ENCODE data around the gene CES3.
"Not testable (repeated sequence)": the region's sequence is repeated elsewhere in the genome, so short reads cannot be mapped to it uniquely, and the experiment has no call there.

The CES3 gene

DNA sequence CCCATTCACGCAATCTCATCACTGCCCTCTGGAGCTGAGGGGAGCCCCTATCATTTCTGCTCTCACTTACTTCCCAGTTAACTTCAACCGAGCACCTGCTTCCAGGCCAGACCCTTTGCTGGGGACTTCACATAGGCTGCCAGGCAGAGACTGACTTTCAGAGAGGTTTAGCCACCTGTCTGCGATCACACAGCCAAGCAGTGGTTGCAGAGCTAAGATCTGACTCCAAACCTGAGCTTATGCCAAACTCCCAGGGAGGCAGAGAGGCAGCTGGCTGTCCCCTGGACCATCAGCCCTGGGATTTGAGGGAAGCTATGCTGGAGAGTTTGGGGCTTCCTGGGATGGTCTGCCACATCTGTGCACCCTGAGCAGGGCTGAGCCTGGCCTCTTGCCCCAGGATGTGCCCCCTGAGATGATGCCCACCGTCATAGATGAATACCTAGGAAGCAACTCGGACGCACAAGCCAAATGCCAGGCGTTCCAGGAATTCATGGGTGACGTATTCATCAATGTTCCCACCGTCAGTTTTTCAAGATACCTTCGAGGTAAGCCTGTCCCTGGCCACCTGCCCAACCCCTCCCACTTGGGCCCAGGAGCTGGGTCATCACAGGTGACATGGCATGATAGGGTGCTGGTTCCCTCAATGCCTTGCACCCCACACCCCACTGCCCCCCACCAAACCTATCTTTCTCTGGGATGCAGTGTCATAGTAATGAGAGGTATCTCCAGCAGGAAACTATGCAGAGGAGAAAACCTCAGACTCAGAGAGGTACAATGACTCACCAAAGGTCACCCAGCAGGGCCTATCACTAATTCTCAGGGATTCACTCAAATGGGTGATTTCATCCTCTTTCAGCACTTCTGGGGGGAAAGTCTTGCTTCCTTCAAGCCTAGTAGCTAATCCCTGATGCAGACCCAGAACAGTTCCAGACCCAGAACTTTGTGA lies 10.0 kb downstream of the CES3 start:
- DNase-seq (ENCODE audit: low read depth in 2 of 2): no peak

DNA sequence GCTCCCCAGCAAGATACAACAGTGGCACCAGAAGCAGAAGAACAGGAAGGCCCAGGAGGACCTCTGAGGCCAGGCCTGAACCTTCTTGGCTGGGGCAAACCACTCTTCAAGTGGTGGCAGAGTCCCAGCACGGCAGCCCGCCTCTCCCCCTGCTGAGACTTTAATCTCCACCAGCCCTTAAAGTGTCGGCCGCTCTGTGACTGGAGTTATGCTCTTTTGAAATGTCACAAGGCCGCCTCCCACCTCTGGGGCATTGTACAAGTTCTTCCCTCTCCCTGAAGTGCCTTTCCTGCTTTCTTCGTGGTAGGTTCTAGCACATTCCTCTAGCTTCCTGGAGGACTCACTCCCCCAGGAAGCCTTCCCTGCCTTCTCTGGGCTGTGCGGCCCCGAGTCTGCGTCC lies 11.9 kb downstream of the CES3 start:
- no peak for DNase-seq (ENCODE audit: low read depth in 2 of 2)

DNA sequence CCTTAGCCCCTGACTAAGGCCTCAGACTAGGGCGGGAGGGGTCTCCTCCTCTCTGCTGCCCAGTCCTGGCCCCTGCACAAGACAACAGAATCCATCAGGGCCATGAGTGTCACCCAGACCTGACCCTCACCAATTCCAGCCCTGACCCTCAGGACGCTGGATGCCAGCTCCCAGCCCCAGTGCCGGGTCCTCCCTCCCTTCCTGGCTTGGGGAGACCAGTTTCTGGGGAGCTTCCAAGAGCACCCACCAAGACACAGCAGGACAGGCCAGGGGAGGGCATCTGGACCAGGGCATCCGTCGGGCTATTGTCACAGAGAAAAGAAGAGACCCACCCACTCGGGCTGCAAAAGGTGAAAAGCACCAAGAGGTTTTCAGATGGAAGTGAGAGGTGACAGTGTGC lies 12.7 kb downstream of the CES3 start:
- DNase-seq (ENCODE audit: low read depth in 2 of 2): no peak

DNA sequence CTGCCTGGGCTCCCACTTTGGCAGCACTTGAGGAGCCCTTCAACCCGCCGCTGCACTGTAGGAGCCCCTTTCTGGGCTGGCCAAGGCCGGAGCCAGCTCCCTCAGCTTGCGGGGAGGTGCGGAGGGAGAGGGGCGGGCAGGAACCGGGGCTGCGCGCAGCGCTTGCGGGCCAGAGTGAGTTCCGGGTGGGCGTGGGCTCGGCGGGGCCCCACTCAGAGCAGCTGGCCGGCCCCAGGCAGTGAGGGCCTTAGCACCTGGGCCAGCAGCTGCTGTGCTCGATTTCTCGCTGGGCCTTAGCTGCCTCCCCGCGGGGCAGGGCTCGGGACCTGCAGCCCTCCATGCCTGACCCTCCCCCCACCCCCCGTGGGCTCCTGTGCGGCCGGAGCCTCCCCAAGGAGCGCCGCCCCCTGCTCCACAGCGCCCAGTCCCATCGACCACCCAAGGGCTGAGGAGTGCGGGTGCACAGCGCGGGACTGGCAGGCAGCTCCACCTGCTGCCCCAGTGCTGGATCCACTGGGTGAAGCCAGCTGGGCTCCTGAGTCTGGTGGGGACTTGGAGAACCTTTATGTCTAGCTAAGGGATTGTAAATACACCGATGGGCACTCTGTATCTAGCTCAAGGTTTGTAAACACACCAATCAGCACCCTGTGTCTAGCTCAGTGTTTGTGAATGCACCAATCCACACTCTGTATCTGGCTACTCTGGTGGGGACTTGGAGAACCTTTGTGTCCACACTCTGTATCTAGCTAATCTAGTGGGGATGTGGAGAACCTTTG lies 13.3 kb downstream of the CES3 start:
- DNase-seq (ENCODE audit: low read depth in 2 of 2): not testable (repeated sequence)

DNA sequence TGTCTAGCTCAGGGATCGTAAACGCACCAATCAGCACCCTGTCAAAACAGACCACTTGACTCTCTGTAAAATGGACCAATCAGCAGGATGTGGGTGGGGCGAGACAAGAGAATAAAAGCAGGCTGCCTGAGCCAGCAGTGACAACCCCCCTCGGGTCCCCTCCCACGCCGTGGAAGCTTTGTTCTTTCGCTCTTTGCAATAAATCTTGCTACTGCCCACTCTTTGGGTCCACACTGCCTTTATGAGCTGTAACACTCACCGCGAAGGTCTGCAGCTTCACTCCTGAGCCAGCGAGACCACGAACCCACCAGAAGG lies 13.8 kb downstream of the CES3 start:
- not testable (repeated sequence) for DNase-seq (ENCODE audit: low read depth in 2 of 2)

DNA sequence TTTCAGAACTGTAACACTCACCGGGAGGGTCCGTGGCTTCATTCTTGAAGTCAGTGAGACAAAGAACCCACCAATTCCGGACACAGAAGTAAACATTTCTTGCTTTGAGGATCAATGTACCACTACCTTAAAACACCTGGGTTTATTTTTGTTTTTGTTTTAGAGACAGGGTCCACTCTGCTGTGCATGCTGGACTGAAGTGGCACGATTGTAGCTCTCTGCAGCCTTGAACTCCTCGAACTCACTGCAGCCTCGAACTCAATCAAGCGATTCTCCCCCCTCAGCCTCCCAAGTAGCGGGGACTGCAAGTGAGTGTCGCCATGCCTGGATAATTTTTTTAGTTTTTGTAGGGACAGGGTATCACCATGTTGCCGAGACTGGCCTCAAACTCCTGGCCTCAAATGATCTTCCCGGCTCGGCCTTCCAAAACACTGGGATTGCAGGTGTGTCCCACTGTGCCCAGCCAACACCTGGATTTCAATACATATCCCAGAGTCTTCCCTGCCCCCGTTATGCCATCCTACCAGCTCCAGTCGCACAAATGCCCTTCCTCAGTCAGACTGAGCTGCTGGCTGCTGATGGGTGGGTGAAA lies 14.3 kb downstream of the CES3 start:
- DNase-seq (ENCODE audit: low read depth in 2 of 2): no peak

DNA sequence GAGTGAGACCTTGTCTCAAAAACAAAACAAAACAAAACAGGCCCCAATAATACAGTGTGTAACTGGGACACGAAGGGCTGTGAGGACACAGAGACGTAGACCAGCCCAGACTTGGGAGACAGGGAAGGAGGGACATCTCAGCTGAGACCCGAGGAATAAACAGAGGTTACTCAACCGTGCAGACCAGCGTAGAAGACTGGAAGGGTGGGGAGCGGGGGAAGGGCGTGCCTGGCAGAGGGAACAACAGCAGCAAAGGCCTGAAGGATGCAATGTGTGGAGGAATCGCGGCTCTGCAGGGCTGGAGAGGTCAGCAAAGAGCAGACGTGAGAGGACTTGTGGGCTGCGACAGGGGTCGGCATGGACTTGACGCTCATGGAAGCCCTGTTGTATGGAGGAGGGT lies 15.7 kb downstream of the CES3 start:
- no peak for DNase-seq (ENCODE audit: low read depth in 2 of 2)

DNA sequence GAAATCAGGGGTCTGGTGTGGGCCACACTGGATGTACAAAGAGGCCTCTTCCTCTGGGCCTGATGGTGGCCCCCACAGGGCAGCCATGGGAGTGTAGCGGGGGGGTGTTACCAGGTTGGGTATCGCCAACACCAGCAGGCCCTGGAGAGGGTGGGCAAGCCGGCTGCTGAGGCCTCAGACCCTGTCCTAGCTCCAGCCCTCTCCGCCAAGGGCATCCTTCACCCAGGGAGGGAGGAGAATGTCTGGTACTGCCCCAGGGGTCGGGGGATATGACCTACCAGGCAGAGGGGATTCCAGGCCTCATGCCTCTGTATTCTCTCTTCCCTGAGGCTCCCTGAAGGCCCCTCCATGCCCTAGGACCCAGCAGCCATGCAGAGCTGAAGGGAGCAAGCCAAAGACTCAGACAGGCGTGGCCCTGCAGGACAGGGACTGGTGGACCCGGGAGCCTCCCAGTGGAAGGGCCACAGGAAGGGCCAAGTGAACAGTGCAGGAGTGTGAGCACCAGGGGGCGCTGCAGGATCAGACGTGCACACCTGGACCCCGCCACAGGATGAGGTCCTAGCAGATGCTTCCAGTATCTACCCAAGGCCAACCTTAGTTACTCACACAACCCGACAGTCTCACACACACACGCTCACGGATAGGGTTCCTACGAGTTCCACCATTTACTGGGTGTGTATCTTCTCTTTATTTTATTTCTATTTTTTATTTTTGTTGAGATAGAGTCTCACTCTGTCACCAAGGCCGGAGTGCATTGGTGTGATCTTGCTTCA lies 16.5 kb downstream of the CES3 start:
- DNase-seq (ENCODE audit: low read depth in 2 of 2): peak; percentile 73 to 85

DNA sequence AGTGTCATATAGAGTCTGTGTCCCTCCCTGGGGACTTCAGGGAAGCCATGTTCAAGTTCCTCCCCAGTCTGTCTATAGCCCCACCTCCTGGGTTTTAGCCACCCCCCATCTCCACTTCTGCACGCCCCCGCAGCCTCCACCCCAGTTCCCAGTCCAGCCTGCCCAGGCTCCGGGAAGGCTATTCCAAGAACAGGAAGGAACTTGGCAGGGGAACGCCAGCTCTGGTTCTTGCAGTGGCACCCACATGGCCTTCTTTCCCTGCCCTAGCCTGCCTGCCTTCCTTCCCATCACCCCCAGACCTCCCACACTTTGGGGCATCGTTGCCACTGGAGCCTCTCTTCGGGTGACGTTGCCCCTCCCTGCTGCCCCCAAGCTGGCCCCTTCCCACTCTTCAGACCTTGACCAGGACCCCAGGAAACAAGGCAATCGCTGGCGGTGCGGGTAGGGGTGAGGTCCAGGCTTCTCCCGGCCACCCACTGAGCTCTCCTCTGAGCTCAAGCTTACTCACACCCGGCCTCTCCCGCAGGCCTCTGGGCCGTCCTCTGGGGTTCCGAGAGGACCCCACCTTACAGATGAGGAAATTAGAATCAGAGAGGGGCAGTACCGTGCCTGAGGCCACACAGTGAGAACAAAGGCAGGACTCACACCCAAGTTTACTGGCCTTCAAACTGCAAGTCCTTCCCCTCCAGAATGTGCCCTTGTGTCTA lies 18.1 kb downstream of the CES3 start:
- no peak for DNase-seq (ENCODE audit: low read depth in 2 of 2)

DNA sequence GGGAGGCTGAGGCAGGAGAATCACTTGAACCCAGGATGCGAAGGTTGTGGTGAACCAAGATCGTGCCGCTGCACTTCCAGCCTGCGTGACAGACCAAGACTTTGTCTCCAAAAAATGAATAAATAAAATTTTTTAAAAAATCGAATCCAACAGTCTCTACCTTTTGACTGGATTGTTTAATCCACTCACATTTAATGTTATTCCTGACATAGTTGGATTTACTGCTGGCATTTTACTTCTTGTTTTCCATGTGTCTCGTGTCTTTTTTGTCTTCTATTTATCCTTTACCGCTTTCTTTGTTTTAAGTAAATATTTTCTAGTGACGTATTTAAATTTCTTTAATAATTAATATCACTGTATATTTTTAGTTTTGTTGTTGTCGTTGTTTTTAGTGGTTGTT lies 22.0 kb downstream of the CES3 start:
- no peak for DNase-seq (ENCODE audit: low read depth in 2 of 2)

DNA sequence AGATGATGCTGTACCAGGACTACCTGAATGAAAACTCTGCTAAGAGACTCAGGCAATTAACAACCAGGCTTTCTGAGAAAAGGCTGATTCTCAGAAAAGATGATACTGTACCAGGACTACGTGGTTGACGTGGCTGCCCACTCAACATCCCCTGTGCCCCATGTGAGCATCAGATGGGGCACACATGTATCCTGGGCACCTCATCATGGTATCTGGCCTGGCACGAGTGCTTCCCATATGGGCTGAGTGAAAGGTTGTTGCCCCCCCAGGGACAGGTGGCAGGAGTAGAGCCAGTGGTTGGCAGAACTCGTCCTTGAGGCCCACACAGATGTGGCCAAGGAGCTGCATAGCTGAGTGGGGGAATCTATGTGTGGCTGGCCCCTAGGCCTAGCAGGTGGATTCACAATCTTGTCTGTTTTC lies 23.8 kb downstream of the CES3 start:
- peak in 1 of 2 donors; percentile 11 for DNase-seq (ENCODE audit: low read depth in 2 of 2)

DNA sequence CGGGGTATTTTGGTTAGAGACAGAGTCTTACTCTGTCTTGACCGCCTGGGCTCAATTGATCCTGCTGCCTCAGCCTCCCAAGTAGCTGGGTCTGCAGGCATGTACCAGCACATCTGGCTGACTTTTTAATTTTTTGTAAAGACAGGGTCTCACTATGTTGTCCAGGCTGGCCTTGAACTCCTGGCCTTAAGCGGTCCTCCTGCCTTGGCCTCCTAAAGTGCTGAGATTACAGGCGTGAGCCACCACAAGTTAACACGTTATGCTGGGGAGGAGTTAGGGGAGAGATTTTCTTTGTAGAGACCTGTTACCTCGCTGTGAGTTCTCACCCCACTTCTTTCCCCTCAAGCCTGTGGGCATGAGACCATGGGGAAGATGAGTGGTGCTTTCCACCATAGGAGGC lies 25.5 kb downstream of the CES3 start:
- no peak for DNase-seq (ENCODE audit: low read depth in 2 of 2)

DNA sequence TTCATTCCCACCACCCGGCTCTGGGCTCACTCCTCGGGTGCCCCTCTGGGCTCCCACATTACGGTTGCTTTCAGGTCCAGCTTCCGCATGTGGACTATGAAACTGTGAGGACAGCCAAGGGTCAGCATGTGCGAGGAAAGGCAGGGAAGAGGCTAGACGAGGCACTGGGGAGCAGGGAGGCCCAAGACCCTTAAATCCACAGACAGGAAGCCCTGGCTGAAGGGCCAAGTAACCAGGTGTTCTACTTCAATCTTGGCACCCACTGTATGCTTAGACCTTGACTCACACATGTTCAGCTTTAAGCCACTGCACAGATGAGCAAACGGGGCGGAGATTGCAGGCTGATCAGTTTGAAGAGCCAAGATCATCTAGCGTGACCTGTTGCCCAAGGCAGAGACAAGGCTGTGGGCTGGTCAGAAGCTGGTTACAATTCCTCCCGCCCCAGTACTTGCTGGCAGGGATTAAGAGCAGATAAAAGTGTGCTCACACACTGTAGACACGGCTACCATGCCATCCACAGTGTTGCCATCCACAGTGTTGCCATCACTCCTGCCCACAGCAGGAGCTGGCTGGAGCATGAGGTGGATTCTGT lies 27.2 kb downstream of the CES3 start, which contains the start of gene CES4A:
TSS of gene CES4A (plus strand) at position 393 of the 592 bp plus-strand sequence. CDS start at position 577, 184 bp downstream.
- DNase-seq (ENCODE audit: low read depth in 2 of 2): no peak

DNA sequence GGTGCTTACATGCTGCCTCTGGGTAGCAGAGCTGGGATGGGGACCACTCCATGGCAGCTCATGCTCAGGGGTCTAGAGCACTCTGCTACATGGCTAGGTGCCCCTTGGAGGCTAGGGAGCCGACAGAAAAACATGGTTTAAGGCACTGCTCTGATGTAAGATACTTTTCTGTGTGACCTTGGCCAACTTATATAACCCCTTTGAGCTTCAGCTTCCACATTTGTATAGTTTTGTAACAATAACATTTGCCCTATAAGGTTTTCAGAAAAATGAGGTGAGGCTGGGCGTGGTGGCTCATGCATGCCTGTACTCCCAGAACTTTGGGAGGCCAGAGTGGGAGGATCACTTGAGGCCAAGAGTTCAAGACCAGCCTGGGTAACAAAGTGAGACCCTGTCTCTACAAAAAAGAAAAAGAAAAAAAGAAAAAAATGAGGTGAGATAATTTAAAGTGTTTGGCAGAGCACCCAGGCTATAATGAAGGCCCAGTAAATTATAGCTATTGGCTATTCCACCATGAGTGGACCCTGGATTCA lies 30.5 kb downstream of the CES3 start:
- no peak for DNase-seq (ENCODE audit: low read depth in 2 of 2)

DNA sequence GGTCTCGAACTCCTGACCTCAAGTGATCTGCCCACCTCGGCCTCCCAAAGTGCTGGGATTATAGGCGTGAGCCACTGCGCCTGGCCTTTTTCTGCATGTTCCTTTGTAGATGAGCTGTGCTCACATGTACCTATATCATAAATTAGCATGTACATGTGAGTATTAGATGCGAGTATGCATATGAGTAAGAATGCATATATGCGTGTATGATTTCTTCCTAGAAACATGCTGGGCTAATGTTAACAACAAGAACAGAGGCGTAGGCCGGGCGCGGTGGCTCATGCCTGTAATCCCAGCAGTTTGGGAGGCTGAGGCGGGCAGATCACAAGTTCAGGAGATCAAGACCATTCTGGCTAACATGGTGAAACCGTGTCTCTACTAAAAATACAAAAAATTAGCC lies 32.5 kb downstream of the CES3 start:
- not testable (repeated sequence) for DNase-seq (ENCODE audit: low read depth in 2 of 2)

DNA sequence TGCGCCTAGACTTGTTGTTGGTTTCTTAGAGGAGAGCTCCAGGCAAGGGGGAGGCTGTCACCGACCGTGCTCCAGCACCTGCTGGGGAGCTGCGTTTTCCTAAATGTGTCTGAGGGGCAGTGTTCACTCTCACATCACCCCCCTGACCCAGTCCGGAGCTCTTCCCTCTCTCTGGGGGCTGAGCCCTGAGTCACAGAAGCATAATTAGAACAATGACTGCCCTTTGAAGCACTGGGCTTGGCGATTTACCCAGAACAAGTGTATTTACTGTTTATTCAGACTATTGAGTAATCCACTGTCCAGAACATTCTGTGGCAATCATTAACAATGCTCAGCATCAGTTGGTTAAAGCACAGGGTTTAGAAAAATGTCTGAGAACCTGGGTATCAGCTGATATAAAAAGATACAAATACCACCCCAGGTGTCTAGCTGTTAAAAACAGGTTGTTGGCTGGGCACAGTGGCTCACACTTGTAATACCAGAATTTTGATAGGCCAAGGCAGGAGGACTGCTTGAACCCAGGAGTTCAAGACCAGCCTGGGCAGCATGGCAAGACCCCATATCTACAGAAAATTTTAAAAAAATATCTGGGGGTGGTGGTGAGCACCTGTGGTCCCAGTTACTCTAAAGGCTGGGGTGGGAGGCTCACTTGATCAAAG lies 35.4 kb downstream of the CES3 start:
- no peak for DNase-seq (ENCODE audit: low read depth in 2 of 2)

DNA sequence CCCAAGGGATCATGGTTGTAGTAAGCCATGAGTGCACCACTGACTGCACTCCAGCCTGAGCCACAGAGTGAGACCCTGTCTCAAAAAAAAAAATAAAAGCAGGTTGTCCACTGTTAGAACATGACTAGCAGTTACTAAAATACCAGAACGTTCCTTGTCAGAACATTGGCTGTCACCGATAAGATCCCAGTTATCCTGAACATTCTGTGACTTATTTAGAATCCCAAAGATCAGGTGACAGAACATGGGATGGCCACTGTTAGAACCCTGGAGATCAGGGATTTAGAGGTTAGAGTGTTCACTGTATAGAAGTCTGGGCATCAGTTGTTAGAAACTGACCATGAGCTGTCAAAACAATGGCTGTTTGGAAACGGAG lies 35.9 kb downstream of the CES3 start:
- no peak for DNase-seq (ENCODE audit: low read depth in 2 of 2)

DNA sequence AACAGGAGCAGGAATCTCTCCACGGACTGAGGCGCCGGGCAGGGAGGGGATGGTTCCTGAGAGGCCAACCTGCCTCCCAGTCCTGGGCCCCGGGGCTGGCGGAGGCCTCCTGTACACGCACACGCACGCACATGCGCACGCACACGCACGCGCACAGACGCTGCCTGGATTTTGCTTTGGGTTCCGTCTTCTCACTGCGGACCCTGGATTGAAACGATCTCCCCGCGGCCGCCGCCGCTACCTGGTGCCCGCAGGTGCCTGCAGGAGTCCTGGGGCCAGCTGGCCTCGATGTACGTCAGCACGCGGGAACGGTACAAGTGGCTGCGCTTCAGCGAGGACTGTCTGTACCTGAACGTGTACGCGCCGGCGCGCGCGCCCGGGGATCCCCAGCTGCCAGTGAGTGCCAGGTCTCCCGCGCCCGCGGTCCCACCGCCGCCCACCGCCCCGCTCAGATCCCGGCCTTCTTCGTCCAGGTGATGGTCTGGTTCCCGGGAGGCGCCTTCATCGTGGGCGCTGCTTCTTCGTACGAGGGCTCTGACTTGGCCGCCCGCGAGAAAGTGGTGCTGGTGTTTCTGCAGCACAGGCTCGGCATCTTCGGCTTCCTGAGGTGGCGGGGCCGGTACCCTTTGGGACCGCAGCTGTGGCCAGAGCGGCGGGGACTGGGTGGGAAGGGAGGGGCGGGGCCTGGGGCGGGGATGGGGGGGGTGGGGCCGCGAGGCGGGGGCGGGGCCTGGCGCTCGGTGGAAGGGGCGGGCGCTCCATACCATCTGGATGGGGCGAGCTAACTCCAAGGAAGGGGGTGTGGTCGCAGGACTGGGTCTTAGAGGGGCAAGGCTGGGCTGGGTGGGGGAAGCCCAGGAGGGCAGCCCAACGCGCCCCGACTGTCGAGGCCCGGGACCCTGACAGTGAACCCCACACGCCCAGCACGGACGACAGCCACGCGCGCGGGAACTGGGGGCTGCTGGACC lies 39.6 kb downstream of the CES3 start:
- peak; percentile 14 to 18 for DNase-seq (ENCODE audit: low read depth in 2 of 2)

DNA sequence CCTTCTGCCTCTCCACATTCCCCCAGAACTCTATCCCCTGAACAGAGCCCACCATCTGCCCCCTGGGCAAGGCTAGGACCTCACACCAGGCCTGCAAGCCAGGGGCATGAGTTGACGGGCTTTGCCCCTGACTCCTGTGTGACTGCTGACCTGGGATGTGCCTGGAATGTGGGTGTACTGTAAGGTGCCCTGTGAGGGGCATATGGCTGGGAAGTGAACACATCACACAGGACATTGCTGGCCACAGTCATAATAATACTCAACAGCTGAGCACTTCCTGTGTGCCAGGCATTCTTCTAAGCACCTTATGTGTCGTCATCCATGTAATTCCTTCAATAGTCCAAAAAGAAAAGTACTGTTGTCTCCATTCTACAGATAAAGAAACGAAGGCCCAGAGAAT lies 40.7 kb downstream of the CES3 start:
- no peak for DNase-seq (ENCODE audit: low read depth in 2 of 2)
